HepG2 (cell line): ENCODE data around the gene ANKFY1. TPM values are rescaled to one million over a fixed set of nuclear protein-coding genes. Genes with fewer than 3 reads are reported as not detected.

Experiments
- ATF7-NPFF ChIP-seq: sonication (generic); formaldehyde crosslinking; IDR thresholded peaks from 2 replicates; pipeline ENCODE4 v1.8.1; 2023; ENCODE audit warnings: mild to moderate bottlenecking, low read depth, missing genetic modification reagents, moderate library complexity
- ATM ChIP-seq: fragments of 450-650 bp; IDR thresholded peaks from 2 replicates; pipeline ENCODE4 v1.7.1; 2017; ENCODE audit warnings: mild to moderate bottlenecking, borderline replicate concordance
- BCL6 ChIP-seq: IDR thresholded peaks from 2 replicates; pipeline ENCODE4 v1.6.1; 2016; ENCODE audit warnings: missing genetic modification reagents, missing compliant biosample characterization
- CBX5 ChIP-seq: sonication (generic); formaldehyde crosslinking; IDR thresholded peaks from 2 replicates; pipeline ENCODE4 v1.4.0; 2020; ENCODE audit warnings: missing genetic modification reagents, borderline replicate concordance
- CEBPB ChIP-seq: IDR thresholded peaks from 2 replicates; pipeline ENCODE4 v1.6.1; 2011; ENCODE audit warnings: low read depth, low read length, improper control_type of control experiment, borderline replicate concordance
- IRF9 ChIP-seq: sonication (generic); formaldehyde crosslinking; IDR thresholded peaks from 2 replicates; pipeline ENCODE4 v1.8.0; 2022; ENCODE audit warnings: missing genetic modification reagents, mild to moderate bottlenecking, borderline replicate concordance
- MIER3 ChIP-seq: IDR thresholded peaks from 2 replicates; pipeline ENCODE4 v1.6.1; 2016; ENCODE audit warnings: missing compliant biosample characterization, borderline replicate concordance
- NFIC ChIP-seq: IDR thresholded peaks from 2 replicates; pipeline ENCODE4 v1.6.1; 2012; ENCODE audit warnings: mild to moderate bottlenecking, low read length, inconsistent platforms
- ONECUT2 ChIP-seq: sonication (generic); formaldehyde crosslinking; IDR thresholded peaks from 2 replicates; pipeline ENCODE4 v1.4.0; 2020; ENCODE audit warnings: missing genetic modification reagents
- SRF ChIP-seq: IDR thresholded peaks from 2 replicates; pipeline ENCODE4 v1.6.1; 2011; ENCODE audit warnings: mild to moderate bottlenecking, low read depth, low read length, moderate library complexity
- THYN1 ChIP-seq: sonication (generic); formaldehyde crosslinking; IDR thresholded peaks from 2 replicates; pipeline ENCODE4 v1.8.1; 2023; ENCODE audit warnings: low read depth, mild to moderate bottlenecking, moderate library complexity, missing genetic modification reagents, borderline replicate concordance
- ZBTB1 ChIP-seq: sonication (generic); formaldehyde crosslinking; IDR thresholded peaks from 2 replicates; pipeline ENCODE4 v1.4.0; 2020; ENCODE audit warnings: missing genetic modification reagents, borderline replicate concordance
- ZNF101 ChIP-seq: sonication (generic); formaldehyde crosslinking; IDR thresholded peaks from 2 replicates; pipeline ENCODE4 v1.4.0; 2020; ENCODE audit warnings: mild to moderate bottlenecking, low read depth, missing genetic modification reagents, borderline replicate concordance
- ZNF331 ChIP-seq: sonication (generic); formaldehyde crosslinking; IDR thresholded peaks from 2 replicates; pipeline ENCODE4 v1.4.0; 2020; ENCODE audit warnings: missing genetic modification reagents
- ZNF577 ChIP-seq: sonication (generic); formaldehyde crosslinking; IDR thresholded peaks from 2 replicates; pipeline ENCODE4 v1.4.0; 2020; ENCODE audit warnings: mild to moderate bottlenecking, low read depth, missing genetic modification reagents, borderline replicate concordance
- ZNF605 ChIP-seq: sonication (generic); formaldehyde crosslinking; IDR thresholded peaks from 2 replicates; pipeline ENCODE4 v1.8.0; 2022; ENCODE audit warnings: mild to moderate bottlenecking, missing genetic modification reagents
- ZNF614 ChIP-seq: IDR thresholded peaks from 2 replicates; pipeline ENCODE4 v1.6.1; 2018; ENCODE audit warnings: missing biosample characterization, missing genetic modification reagents, inconsistent platforms, borderline replicate concordance
- ZNF616 ChIP-seq: sonication (generic); formaldehyde crosslinking; IDR thresholded peaks from 2 replicates; pipeline ENCODE4 v1.5.0; 2020; ENCODE audit warnings: low read depth, mild to moderate bottlenecking, missing genetic modification reagents
- ZNF775 ChIP-seq: sonication (generic); formaldehyde crosslinking; IDR thresholded peaks from 2 replicates; pipeline ENCODE4 v1.4.0; 2020; ENCODE audit warnings: missing genetic modification reagents, mild to moderate bottlenecking, moderate library complexity, borderline replicate concordance
- ZNF841 ChIP-seq: sonication (generic); formaldehyde crosslinking; IDR thresholded peaks from 2 replicates; pipeline ENCODE4 v1.8.1; 2023; ENCODE audit warnings: missing genetic modification reagents, borderline replicate concordance
- polyA plus RNA-seq, 8 experiments: library from polyadenylated mRNA; depleted of rRNA in 3 of 8; stranded (reverse) in 7 of 8; unstranded in 1 of 8; fragments of >200 nt; fragmentation: Illumina TruSeq in 4 of 8; extraction: Trizol in 4 of 8; gene quantifications; 2 replicates each; pipeline versions ENCODE4 v1.2.1 to v1.2.3, GENCODE V29; 2011 to 2016; ENCODE audit warnings: low read depth in 4 of 8, missing spikeins in 1 of 8, mixed read lengths in 1 of 8; ENCODE audit not compliant: insufficient read depth in 1 of 8
- total RNA-seq, 5 experiments: library from RNA; depleted of rRNA; stranded (reverse); fragments of >200 nt; fragmentation: Illumina TruSeq; extraction: Trizol; gene quantifications; 2 replicates each; pipeline ENCODE4 v1.2.3, GENCODE V29; 2016; ENCODE audit warnings: low read depth in 1 of 5
- TF ChIP-seq, protein P1 (sequence below): IDR thresholded peaks from 2 replicates; pipeline ENCODE4 v1.6.1; 2016; ENCODE audit warnings: mild to moderate bottlenecking
- TF ChIP-seq, protein P2 (sequence below): sonication (generic); formaldehyde crosslinking; IDR thresholded peaks from 2 replicates; pipeline ENCODE4 v1.4.0; 2020; ENCODE audit warnings: mild to moderate bottlenecking, missing genetic modification reagents
- TF ChIP-seq, protein P3 (sequence below): sonication (generic); formaldehyde crosslinking; IDR thresholded peaks from 2 replicates; pipeline ENCODE4 v1.4.0; 2020; ENCODE audit warnings: missing genetic modification reagents
- TF ChIP-seq, protein P4 (sequence below): sonication (generic); formaldehyde crosslinking; IDR thresholded peaks from 2 replicates; pipeline ENCODE4 v1.5.1; 2020; ENCODE audit warnings: missing genetic modification reagents, mild to moderate bottlenecking, borderline replicate concordance

ANKFY1 gene
- total and polyA plus RNA-seq, 2 of the 13 experiments (the other 11 are each of a cell fraction or from before 2014, with no cell fraction given): 11.9 to 16.8 TPM

DNA sequence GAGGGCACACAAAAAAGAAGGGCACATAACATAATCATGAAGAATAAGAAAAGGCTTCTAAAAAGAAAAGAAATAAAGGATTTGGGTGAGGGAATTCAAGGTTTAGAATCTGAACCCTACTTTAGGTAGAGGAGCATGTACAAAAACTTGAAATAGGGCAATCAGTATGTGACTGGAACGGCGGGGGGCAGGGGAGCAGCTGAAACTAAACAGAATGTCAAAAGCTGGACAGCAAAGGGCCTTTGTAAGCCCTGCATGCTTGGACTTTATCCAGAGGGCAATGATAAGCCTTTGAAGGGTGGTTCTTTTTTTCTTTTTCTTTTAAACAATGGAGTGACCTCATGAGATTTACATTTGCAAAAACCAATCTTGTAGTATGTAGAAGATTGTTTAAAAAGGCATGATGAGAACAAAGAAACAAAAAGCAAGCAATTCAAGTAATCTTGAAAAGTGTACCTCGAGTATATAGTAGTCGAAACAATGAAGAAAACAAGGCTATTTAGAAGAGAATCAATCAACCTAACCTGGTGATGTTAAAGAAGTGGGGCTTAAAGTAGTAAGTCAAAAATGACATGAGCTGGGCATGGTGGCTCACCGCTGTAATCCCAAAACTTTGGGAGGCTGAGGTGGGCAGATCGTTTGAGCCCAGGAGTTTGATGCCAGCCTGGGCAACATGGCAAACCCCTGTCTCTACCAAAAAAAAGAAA, 46.7 kb upstream of the ANKFY1 start (continued):
- TF ChIP-seq ZBTB1 (CRISPR knock-in tag) (no peak), ATF7-NPFF (CRISPR knock-in tag) (no peak), MIER3 (CRISPR knock-in tag) (no peak), NFIC (no peak; the same call in 1 of the 2 replicates), ZNF616 (CRISPR knock-in tag) (no peak), CEBPB (no peak), ZNF614 (no peak), ZNF775 (CRISPR knock-in tag) (no peak), ZNF331 (CRISPR knock-in tag) (0 out of 2 replicates have a peak, but pooled peaks have one; percentile 27), ONECUT2 (CRISPR knock-in tag) (no peak), ATM (no peak), ZNF605 (CRISPR knock-in tag) (no peak), SRF (no peak), BCL6 (CRISPR knock-in tag) (peak; percentile 51; the same call in 1 of the 2 replicates), ZNF841 (CRISPR knock-in tag) (no peak), ZNF577 (CRISPR knock-in tag) (no peak), ZNF101 (CRISPR knock-in tag) (no peak), IRF9 (CRISPR knock-in tag) (no peak), CBX5 (CRISPR knock-in tag) (no peak), THYN1 (CRISPR knock-in tag) (no peak)
- TF ChIP-seq, protein P1, sequence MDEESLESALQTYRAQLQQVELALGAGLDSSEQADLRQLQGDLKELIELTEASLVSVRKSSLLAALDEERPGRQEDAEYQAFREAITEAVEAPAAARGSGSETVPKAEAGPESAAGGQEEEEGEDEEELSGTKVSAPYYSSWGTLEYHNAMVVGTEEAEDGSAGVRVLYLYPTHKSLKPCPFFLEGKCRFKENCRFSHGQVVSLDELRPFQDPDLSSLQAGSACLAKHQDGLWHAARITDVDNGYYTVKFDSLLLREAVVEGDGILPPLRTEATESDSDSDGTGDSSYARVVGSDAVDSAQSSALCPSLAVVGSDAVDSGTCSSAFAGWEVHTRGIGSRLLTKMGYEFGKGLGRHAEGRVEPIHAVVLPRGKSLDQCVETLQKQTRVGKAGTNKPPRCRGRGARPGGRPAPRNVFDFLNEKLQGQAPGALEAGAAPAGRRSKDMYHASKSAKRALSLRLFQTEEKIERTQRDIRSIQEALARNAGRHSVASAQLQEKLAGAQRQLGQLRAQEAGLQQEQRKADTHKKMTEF (CRISPR knock-in tag): peak; percentile 65; the same call in 1 of the 2 replicates
- TF ChIP-seq, protein P2, sequence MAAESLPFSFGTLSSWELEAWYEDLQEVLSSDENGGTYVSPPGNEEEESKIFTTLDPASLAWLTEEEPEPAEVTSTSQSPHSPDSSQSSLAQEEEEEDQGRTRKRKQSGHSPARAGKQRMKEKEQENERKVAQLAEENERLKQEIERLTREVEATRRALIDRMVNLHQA (CRISPR knock-in tag): no peak
- TF ChIP-seq, protein P3, sequence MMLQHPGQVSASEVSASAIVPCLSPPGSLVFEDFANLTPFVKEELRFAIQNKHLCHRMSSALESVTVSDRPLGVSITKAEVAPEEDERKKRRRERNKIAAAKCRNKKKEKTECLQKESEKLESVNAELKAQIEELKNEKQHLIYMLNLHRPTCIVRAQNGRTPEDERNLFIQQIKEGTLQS (CRISPR knock-in tag): no peak
- TF ChIP-seq, protein P4, sequence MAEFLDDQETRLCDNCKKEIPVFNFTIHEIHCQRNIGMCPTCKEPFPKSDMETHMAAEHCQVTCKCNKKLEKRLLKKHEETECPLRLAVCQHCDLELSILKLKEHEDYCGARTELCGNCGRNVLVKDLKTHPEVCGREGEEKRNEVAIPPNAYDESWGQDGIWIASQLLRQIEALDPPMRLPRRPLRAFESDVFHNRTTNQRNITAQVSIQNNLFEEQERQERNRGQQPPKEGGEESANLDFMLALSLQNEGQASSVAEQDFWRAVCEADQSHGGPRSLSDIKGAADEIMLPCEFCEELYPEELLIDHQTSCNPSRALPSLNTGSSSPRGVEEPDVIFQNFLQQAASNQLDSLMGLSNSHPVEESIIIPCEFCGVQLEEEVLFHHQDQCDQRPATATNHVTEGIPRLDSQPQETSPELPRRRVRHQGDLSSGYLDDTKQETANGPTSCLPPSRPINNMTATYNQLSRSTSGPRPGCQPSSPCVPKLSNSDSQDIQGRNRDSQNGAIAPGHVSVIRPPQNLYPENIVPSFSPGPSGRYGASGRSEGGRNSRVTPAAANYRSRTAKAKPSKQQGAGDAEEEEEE (CRISPR knock-in tag): no peak
